ENCODE measurements around the gene CCDC138. TPM values are rescaled to one million over a fixed set of nuclear protein-coding genes. Genes with fewer than 3 reads are reported as not detected.

The CCDC138 gene
- polyA plus RNA-seq, 1 donor (not counting 4 experiments of a cell fraction or from before 2014, with no cell fraction given), result 6.6 TPM

GRCh38 chr2:108809936-108810335 is 23.4 kb downstream of the CCDC138 start:
- Histone ChIP-seq H3K36me3 (ENCODE audit: control insufficient read depth in 2 of 2, extremely low read depth in 1 of 2, insufficient read depth in 2 of 2, low read length in 2 of 2) (peaks cover 0 to 9% of the 10 kb centered on the region in 2 experiments), H3K27me3 (ENCODE audit: control insufficient read depth, extremely low read depth, insufficient read depth, low read length) (no peaks in the 10 kb centered on the region), H3K4me1 (ENCODE audit: control insufficient read depth, extremely low read depth, insufficient read depth, low read length) (no peaks in the 10 kb centered on the region), H3K9me1 (ENCODE audit: control insufficient read depth, extremely low read depth, insufficient read depth, low read length) (no peaks in the 10 kb centered on the region), H3K27ac (ENCODE audit: control insufficient read depth, insufficient read depth, low read length) (no peak overlapping the region), H3K79me2 (ENCODE audit: control insufficient read depth, insufficient read depth, low read length) (peaks cover 8% of the 10 kb centered on the region), H3K9me3 (ENCODE audit: control insufficient read depth, low read depth, low read length) (no peaks in the 10 kb centered on the region), H3K4me3 (ENCODE audit: control insufficient read depth in 2 of 3, extremely low read depth in 1 of 3, insufficient read depth in 2 of 3, low read depth in 1 of 3, low read length in 3 of 3) (no peak overlapping the region), H3K9ac (ENCODE audit: control insufficient read depth, extremely low read depth, insufficient read depth, low read length) (no peak overlapping the region), H2AFZ (ENCODE audit: control insufficient read depth, low read length) (no peak overlapping the region), H3K4me2 (ENCODE audit: control insufficient read depth, extremely low read depth, insufficient read depth, low read depth, low read length) (no peak overlapping the region), H4K20me1 (ENCODE audit: control insufficient read depth, extremely low read depth, insufficient read depth, low read length) (no peaks in the 10 kb centered on the region)
- DNase-seq (ENCODE audit: low read depth, low spot score), result no peak
- no peak for TF ChIP-seq CTCF (optimal IDR thresholded peaks at IDR 0.05 in 1 of 3, IDR thresholded peaks at IDR 0.05 in 1 of 3, conservative IDR thresholded peaks at IDR 0.05 in 1 of 3; ENCODE audit: extremely low read depth in 1 of 3, insufficient read depth in 2 of 3, low read length in 3 of 3)
- no peak for TF ChIP-seq EZH2 (IDR thresholded peaks at IDR 0.05; ENCODE audit: low read length)
- dilution Hi-C loops (cut with MboI; ENCODE audit: extremely low pct_ligation_motif_present, low sequenced_read_pairs), result no loop called here
- no peak for FAIRE-seq

GRCh38 chr2:108810993-108811957 is 24.7 kb downstream of the CCDC138 start:
- H3K27ac ChIP-seq (ENCODE audit: control insufficient read depth, insufficient read depth, low read length), result no peak overlapping the region
- H3K79me2 ChIP-seq (ENCODE audit: control insufficient read depth, insufficient read depth, low read length), result peaks cover 8% of the 10 kb centered on the region
- no peak overlapping the region for H2AFZ ChIP-seq (ENCODE audit: control insufficient read depth, low read length)
- no peaks in the 10 kb centered on the region for H4K20me1 ChIP-seq (ENCODE audit: control insufficient read depth, extremely low read depth, insufficient read depth, low read length)
- H3K9ac ChIP-seq (ENCODE audit: control insufficient read depth, extremely low read depth, insufficient read depth, low read length), result no peak overlapping the region
- no peaks in the 10 kb centered on the region for H3K9me1 ChIP-seq (ENCODE audit: control insufficient read depth, extremely low read depth, insufficient read depth, low read length)
- H3K9me3 ChIP-seq (ENCODE audit: control insufficient read depth, low read depth, low read length), result no peaks in the 10 kb centered on the region
- no peak for DNase-seq (ENCODE audit: low read depth, low spot score)
- no peaks in the 10 kb centered on the region for H3K4me1 ChIP-seq (ENCODE audit: control insufficient read depth, extremely low read depth, insufficient read depth, low read length)
- peaks cover under 1 to 7% of the 10 kb centered on the region in 2 experiments for H3K36me3 ChIP-seq (ENCODE audit: control insufficient read depth in 2 of 2, extremely low read depth in 1 of 2, insufficient read depth in 2 of 2, low read length in 2 of 2)
- H3K27me3 ChIP-seq (ENCODE audit: control insufficient read depth, extremely low read depth, insufficient read depth, low read length), result no peaks in the 10 kb centered on the region
- TF ChIP-seq CTCF (optimal IDR thresholded peaks at IDR 0.05 in 1 of 3, IDR thresholded peaks at IDR 0.05 in 1 of 3, conservative IDR thresholded peaks at IDR 0.05 in 1 of 3; ENCODE audit: extremely low read depth in 1 of 3, insufficient read depth in 2 of 3, low read length in 3 of 3) (no peak), EZH2 (IDR thresholded peaks at IDR 0.05; ENCODE audit: low read length) (no peak)
- H3K4me3 ChIP-seq (ENCODE audit: control insufficient read depth in 2 of 3, extremely low read depth in 1 of 3, insufficient read depth in 2 of 3, low read depth in 1 of 3, low read length in 3 of 3), result no peak overlapping the region
- FAIRE-seq, result no peak
- dilution Hi-C loops (cut with MboI; ENCODE audit: extremely low pct_ligation_motif_present, low sequenced_read_pairs), result no loop called here
- no peak overlapping the region for H3K4me2 ChIP-seq (ENCODE audit: control insufficient read depth, extremely low read depth, insufficient read depth, low read depth, low read length)
